GM12878 (cell line): ENCODE data around the gene KDSR. TPM values are rescaled to one million over a fixed set of nuclear protein-coding genes. Genes with fewer than 3 reads are reported as not detected.

Experiments used
- ATAC-seq: fragments of 200-7000 bp; cut with Tn5 transposase; 3 replicates; pipeline ENCODE4 v1.9.1; 2020; ENCODE audit warnings: mild to moderate bottlenecking, moderate library complexity
- BruUV-seq: library from RNA; stranded (reverse); fragments of 400-500 nt; replicated peaks from 2 replicates; lab custom pipeline; 2021; lab: Mats Ljungman, UMichigan
- CTCF ChIA-PET: fragments of 300-600 bp; sonication (Branson Sonifier 250); formaldehyde crosslinking; extraction: SDS; loops from one replicate; lab custom pipeline; 2021; ENCODE audit warnings: inconsistent platforms; lab: Yijun Ruan, JAX
- POLR2A ChIA-PET: fragments of 350-600 bp; formaldehyde crosslinking; extraction: SDS; loops from one replicate; lab custom pipeline; 2021; ENCODE audit warnings: inconsistent platforms; lab: Charles Lee
- RAD21 ChIA-PET: fragments of 300-600 bp; sonication (Branson Sonifier 250); formaldehyde crosslinking; loops from one replicate; lab custom pipeline; 2023; ENCODE audit warnings: antibody characterized with exemption; ENCODE audit not compliant: unreplicated experiment; lab: Charles Lee
- SMC1A ChIA-PET: fragments of 300-600 bp; sonication (Branson Sonifier 250); formaldehyde crosslinking; loops from one replicate; lab custom pipeline; 2023; ENCODE audit not compliant: unreplicated experiment, uncharacterized antibody; lab: Charles Lee
- DNase-seq: peaks from one replicate; pipeline ENCODE4 v3.0.0-alpha.2; 2011; ENCODE audit warnings: low read depth, low spot score
- FAIRE-seq: peaks from 3 replicates; lab custom pipeline; 2011; peaks lifted over from hg19 to GRCh38; lab: Jason Lieb, UNC
- H2AFZ ChIP-seq: 2 replicates; pipeline ENCODE4 v1.6.0; 2011; ENCODE audit warnings: low read depth, low read length, control low read depth; ENCODE audit not compliant: control insufficient read depth
- H3K27ac ChIP-seq: 2 replicates; pipeline ENCODE4 v1.5.1; 2011; ENCODE audit warnings: control low read depth; ENCODE audit not compliant: control insufficient read depth, insufficient read depth
- H3K27me3 ChIP-seq, 2 experiments: replicated peaks in 1 of 2; 2 replicates each; pipeline versions ENCODE4 v1.6.0 to v1.6.1; 2011; ENCODE audit warnings: low read length in 1 of 2; ENCODE audit not compliant: control insufficient read depth in 2 of 2, insufficient read depth in 2 of 2
- H3K36me3 ChIP-seq, 2 experiments: 2 replicates each; pipeline ENCODE4 v1.5.1; 2011; ENCODE audit warnings: low read length in 1 of 2; ENCODE audit not compliant: control insufficient read depth in 2 of 2, insufficient read depth in 2 of 2
- H3K4me1 ChIP-seq: 2 replicates; pipeline ENCODE4 v1.6.1; 2011; ENCODE audit warnings: mild to moderate bottlenecking, low read length, moderate library complexity, mixed read lengths; ENCODE audit not compliant: control insufficient read depth, insufficient read depth
- H3K4me2 ChIP-seq: 2 replicates; pipeline ENCODE4 v1.6.0; 2011; ENCODE audit warnings: control low read depth; ENCODE audit not compliant: control insufficient read depth, insufficient read depth
- H3K4me3 ChIP-seq: fragments of 200-600 bp; sonication (generic); 2 replicates; pipeline ENCODE4 v1.5.1; 2016
- H3K79me2 ChIP-seq: 2 replicates; pipeline ENCODE4 v1.6.0; 2011; ENCODE audit warnings: low read length; ENCODE audit not compliant: control insufficient read depth, insufficient read depth
- H3K9ac ChIP-seq: 2 replicates; pipeline ENCODE4 v1.8.0; 2011; ENCODE audit warnings: low read length, control low read depth, mixed read lengths; ENCODE audit not compliant: control insufficient read depth, insufficient read depth
- H3K9me3 ChIP-seq: replicated peaks from 3 replicates; pipeline ENCODE4 v1.5.1; 2011; ENCODE audit warnings: mild to moderate bottlenecking, low read length; ENCODE audit not compliant: control insufficient read depth, insufficient read depth
- H4K20me1 ChIP-seq: 2 replicates; pipeline ENCODE4 v1.6.0; 2011; ENCODE audit not compliant: control insufficient read depth, insufficient read depth
- ASH2L ChIP-seq: fragments of 300-600, 200-600 bp; sonication (generic); IDR thresholded peaks from 2 replicates; pipeline ENCODE4 v1.6.1; 2017; ENCODE audit warnings: low read depth, mild to moderate bottlenecking, borderline replicate concordance
- ETV6 ChIP-seq, 2 experiments: fragments of 450-650 bp in 1 of 2; IDR thresholded peaks in 1 of 2; conservative IDR thresholded peaks in 1 of 2; 2 replicates each; pipeline ENCODE4 v1.6.1; 2014; ENCODE audit warnings: antibody characterized with exemption in 1 of 2, borderline replicate concordance in 1 of 2, low read depth in 1 of 2, mild to moderate bottlenecking in 1 of 2, moderate library complexity in 1 of 2
- FOXK2 ChIP-seq: fragments of 450-650 bp; IDR thresholded peaks from 2 replicates; pipeline ENCODE4 v1.6.1; 2017; ENCODE audit warnings: mild to moderate bottlenecking, moderate library complexity
- KAT2A ChIP-seq: conservative IDR thresholded peaks from 2 replicates; pipeline ENCODE4 v1.6.1; 2011; ENCODE audit warnings: low read depth, low read length; ENCODE audit not compliant: control insufficient read depth
- SPI1 ChIP-seq: IDR thresholded peaks from 2 replicates; pipeline ENCODE4 v1.6.1; 2011; ENCODE audit warnings: low read depth, mild to moderate bottlenecking, low read length, moderate library complexity, borderline replicate concordance; ENCODE audit not compliant: insufficient read depth
- TBL1XR1 ChIP-seq: IDR thresholded peaks from 2 replicates; pipeline ENCODE4 v1.6.1; 2012; ENCODE audit warnings: low read depth, low read length, improper control_type of control experiment
- WRNIP1 ChIP-seq: IDR thresholded peaks from 2 replicates; pipeline ENCODE4 v1.6.1; 2011; ENCODE audit warnings: low read depth, low read length, improper control_type of control experiment, borderline replicate concordance
- WGBS: methylation state at CpG from one replicate; pipeline ENCODE4 v1.1.6; 2016; ENCODE audit warnings: low lambda C conversion rate; ENCODE audit not compliant: insufficient replicate concordance, insufficient coverage; ENCODE audit errors: missing lambda C conversion rate; 5-methylcytosine and 5-hydroxymethylcytosine counted together
- in situ Hi-C: fragments of 300-500 bp; cut with MboI; formaldehyde crosslinking; loops from 9 replicates; pipeline ENCODE4 v1.14.3; 2018; ENCODE audit warnings: mixed read lengths
- intact Hi-C: fragments of 100-400 bp; cut with micrococcal nuclease; formaldehyde crosslinking; loops from one replicate; pipeline ENCODE4 v1.14.2; 2022; ENCODE audit not compliant: unreplicated experiment
- polyA plus RNA-seq, 11 experiments: library from polyadenylated mRNA; depleted of rRNA in 4 of 11; unstranded in 6 of 11; stranded (reverse) in 5 of 11; fragments of >200 nt; fragmentation: Nextera tagmentation in 4 of 11; fragmentation: Illumina TruSeq in 1 of 11; extraction: Ambion mirVana in 4 of 11; extraction: Trizol in 1 of 11; gene quantifications; 1 replicate in 1 of 11; 2 replicates in 10 of 11; pipeline versions ENCODE4 v1.2.1 to v1.2.3, GENCODE V29; 2011 to 2016; ENCODE audit warnings: inconsistent platforms in 2 of 11, missing spikeins in 2 of 11, low read depth in 1 of 11
- total RNA-seq, 4 experiments: library from RNA; depleted of rRNA in 3 of 4; stranded (reverse); fragments of >200 nt in 3 of 4; fragmentation: Illumina TruSeq in 1 of 4; extraction: Trizol in 1 of 4; gene quantifications; 2 replicates each; pipeline versions ENCODE4 v1.2.1 to v1.2.3, GENCODE V29; 2013 to 2021
- TF ChIP-seq, protein P1 (sequence below): fragments of 450-650 bp; IDR thresholded peaks from 2 replicates; pipeline ENCODE4 v1.6.1; 2016; ENCODE audit warnings: mild to moderate bottlenecking
- TF ChIP-seq, protein P2 (sequence below): fragments of 450-650 bp; IDR thresholded peaks from 2 replicates; pipeline ENCODE4 v1.6.1; 2014; ENCODE audit warnings: mild to moderate bottlenecking
- TF ChIP-seq, protein P3 (sequence below): IDR thresholded peaks from 2 replicates; pipeline ENCODE4 v1.6.1; 2011; ENCODE audit warnings: low read depth, mild to moderate bottlenecking, low read length, moderate library complexity, borderline replicate concordance; ENCODE audit errors: extremely low read depth
- TF ChIP-seq, protein P4 (sequence below): fragments of 450-650 bp; conservative IDR thresholded peaks from 2 replicates; pipeline ENCODE4 v1.6.1; 2017; ENCODE audit warnings: mild to moderate bottlenecking, moderate library complexity
- TF ChIP-seq, protein P5 (sequence below): IDR thresholded peaks from 2 replicates; pipeline ENCODE4 v1.6.1; 2012; ENCODE audit warnings: improper control_type of control experiment, low read depth, low read length; ENCODE audit not compliant: insufficient replicate concordance

KDSR gene
- total and polyA plus RNA-seq, 10 of the 15 experiments (the other 5 are each of a cell fraction or from before 2014, with no cell fraction given): 5.2 to 25.9 (median 14.3) TPM

DNA sequence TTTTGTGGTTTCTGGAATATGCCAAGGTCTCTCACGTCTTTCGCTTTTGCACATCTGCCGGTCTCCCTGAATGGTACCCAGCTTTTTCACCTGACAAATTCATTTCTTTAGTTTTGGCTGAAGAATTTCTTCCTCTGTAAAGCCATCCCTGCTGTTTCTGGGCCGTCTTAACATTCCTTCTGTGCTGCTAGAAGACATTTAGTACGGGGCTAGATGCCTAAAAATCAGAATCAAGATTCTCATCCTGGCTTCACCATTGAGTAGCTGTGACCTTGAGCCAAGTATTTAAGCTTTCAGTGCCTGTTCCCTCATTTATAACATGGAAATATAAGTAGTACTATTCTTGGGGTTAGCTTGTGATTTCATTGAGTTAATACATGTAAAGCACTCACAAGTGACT lies 41.0 kb downstream of the KDSR start:
- Histone ChIP-seq H3K27ac (no peak overlapping the region), H2AFZ (no peak overlapping the region), H3K9me3 (no peaks in the 10 kb centered on the region), H3K27me3 (no peaks in the 10 kb centered on the region), H3K9ac (no peak overlapping the region), H4K20me1 (no peaks in the 10 kb centered on the region), H3K4me3 (no peak overlapping the region), H3K4me2 (no peak overlapping the region), H3K79me2 (peaks cover 3% of the 10 kb centered on the region), H3K4me1 (peaks cover 19% of the 10 kb centered on the region), H3K36me3 (no peaks in the 10 kb centered on the region; a peak in 1 of 4 replicates)
- ChIA-PET SMC1A (interaction anchor here (0.6 to 7.2 kb wide), 13 partner anchors 13 to 1560 kb away, joined by 3 to 92 read pairs (median 4); no protein-coding TSS in a partner anchor), POLR2A (interaction anchor here (1.0 kb wide), 1 partner anchor 308 kb away, joined by 3 read pairs; no protein-coding TSS in a partner anchor), RAD21 (interaction anchor here (0.7 to 1.6 kb wide), 7 partner anchors 192 to 311 kb away, joined by 3 to 8 read pairs (median 3); no protein-coding TSS in a partner anchor), CTCF (interaction anchor here (0.7 to 7.3 kb wide), 12 partner anchors 9 to 309 kb away, joined by 3 to 123 read pairs (median 12); no protein-coding TSS in a partner anchor)
- FAIRE-seq (no peak), ATAC-seq (no peak), DNase-seq (no peak)
- no TSS peak for BruUV-seq
- WGBS: 93% methylated on average over 5 of the region's 5 CpGs
- intact Hi-C loops: loop anchor here (10.0 kb wide), 1 partner anchor 611 kb away; the partner anchor contains the start of gene PHLPP1
- in situ Hi-C loops: loop anchor here (25.0 kb wide), 1 partner anchor 614 kb away; the partner anchor contains the start of gene PHLPP1
- no peak for TF ChIP-seq ETV6 (conservative IDR thresholded peaks at IDR 0.05 in 1 of 2, IDR thresholded peaks at IDR 0.05 in 1 of 2; ENCODE audit: borderline replicate concordance in 1 of 2, low read depth in 1 of 2)
- TF ChIP-seq, protein P1, sequence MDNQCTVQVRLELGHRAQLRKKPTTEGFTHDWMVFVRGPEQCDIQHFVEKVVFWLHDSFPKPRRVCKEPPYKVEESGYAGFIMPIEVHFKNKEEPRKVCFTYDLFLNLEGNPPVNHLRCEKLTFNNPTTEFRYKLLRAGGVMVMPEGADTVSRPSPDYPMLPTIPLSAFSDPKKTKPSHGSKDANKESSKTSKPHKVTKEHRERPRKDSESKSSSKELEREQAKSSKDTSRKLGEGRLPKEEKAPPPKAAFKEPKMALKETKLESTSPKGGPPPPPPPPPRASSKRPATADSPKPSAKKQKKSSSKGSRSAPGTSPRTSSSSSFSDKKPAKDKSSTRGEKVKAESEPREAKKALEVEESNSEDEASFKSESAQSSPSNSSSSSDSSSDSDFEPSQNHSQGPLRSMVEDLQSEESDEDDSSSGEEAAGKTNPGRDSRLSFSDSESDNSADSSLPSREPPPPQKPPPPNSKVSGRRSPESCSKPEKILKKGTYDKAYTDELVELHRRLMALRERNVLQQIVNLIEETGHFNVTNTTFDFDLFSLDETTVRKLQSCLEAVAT: no peak
- TF ChIP-seq KAT2A: no peak
- TF ChIP-seq, protein P2, sequence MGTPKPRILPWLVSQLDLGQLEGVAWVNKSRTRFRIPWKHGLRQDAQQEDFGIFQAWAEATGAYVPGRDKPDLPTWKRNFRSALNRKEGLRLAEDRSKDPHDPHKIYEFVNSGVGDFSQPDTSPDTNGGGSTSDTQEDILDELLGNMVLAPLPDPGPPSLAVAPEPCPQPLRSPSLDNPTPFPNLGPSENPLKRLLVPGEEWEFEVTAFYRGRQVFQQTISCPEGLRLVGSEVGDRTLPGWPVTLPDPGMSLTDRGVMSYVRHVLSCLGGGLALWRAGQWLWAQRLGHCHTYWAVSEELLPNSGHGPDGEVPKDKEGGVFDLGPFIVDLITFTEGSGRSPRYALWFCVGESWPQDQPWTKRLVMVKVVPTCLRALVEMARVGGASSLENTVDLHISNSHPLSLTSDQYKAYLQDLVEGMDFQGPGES: no peak
- no peak for TF ChIP-seq FOXK2
- TF ChIP-seq, protein P3, sequence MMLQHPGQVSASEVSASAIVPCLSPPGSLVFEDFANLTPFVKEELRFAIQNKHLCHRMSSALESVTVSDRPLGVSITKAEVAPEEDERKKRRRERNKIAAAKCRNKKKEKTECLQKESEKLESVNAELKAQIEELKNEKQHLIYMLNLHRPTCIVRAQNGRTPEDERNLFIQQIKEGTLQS: no peak
- TF ChIP-seq SPI1: no peak
- TF ChIP-seq TBL1XR1: no peak
- TF ChIP-seq, protein P4, sequence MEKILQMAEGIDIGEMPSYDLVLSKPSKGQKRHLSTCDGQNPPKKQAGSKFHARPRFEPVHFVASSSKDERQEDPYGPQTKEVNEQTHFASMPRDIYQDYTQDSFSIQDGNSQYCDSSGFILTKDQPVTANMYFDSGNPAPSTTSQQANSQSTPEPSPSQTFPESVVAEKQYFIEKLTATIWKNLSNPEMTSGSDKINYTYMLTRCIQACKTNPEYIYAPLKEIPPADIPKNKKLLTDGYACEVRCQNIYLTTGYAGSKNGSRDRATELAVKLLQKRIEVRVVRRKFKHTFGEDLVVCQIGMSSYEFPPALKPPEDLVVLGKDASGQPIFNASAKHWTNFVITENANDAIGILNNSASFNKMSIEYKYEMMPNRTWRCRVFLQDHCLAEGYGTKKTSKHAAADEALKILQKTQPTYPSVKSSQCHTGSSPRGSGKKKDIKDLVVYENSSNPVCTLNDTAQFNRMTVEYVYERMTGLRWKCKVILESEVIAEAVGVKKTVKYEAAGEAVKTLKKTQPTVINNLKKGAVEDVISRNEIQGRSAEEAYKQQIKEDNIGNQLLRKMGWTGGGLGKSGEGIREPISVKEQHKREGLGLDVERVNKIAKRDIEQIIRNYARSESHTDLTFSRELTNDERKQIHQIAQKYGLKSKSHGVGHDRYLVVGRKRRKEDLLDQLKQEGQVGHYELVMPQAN: no peak
- no peak for TF ChIP-seq ASH2L
- TF ChIP-seq WRNIP1: no peak
- TF ChIP-seq, protein P5, sequence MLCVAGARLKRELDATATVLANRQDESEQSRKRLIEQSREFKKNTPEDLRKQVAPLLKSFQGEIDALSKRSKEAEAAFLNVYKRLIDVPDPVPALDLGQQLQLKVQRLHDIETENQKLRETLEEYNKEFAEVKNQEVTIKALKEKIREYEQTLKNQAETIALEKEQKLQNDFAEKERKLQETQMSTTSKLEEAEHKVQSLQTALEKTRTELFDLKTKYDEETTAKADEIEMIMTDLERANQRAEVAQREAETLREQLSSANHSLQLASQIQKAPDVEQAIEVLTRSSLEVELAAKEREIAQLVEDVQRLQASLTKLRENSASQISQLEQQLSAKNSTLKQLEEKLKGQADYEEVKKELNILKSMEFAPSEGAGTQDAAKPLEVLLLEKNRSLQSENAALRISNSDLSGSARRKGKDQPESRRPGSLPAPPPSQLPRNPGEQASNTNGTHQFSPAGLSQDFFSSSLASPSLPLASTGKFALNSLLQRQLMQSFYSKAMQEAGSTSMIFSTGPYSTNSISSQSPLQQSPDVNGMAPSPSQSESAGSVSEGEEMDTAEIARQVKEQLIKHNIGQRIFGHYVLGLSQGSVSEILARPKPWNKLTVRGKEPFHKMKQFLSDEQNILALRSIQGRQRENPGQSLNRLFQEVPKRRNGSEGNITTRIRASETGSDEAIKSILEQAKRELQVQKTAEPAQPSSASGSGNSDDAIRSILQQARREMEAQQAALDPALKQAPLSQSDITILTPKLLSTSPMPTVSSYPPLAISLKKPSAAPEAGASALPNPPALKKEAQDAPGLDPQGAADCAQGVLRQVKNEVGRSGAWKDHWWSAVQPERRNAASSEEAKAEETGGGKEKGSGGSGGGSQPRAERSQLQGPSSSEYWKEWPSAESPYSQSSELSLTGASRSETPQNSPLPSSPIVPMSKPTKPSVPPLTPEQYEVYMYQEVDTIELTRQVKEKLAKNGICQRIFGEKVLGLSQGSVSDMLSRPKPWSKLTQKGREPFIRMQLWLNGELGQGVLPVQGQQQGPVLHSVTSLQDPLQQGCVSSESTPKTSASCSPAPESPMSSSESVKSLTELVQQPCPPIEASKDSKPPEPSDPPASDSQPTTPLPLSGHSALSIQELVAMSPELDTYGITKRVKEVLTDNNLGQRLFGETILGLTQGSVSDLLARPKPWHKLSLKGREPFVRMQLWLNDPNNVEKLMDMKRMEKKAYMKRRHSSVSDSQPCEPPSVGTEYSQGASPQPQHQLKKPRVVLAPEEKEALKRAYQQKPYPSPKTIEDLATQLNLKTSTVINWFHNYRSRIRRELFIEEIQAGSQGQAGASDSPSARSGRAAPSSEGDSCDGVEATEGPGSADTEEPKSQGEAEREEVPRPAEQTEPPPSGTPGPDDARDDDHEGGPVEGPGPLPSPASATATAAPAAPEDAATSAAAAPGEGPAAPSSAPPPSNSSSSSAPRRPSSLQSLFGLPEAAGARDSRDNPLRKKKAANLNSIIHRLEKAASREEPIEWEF: no peak
